ENCODE measurements around the gene FGFR3.
"Not testable (repeated sequence)": the region's sequence is repeated elsewhere in the genome, so short reads cannot be mapped to it uniquely, and the experiment has no call there.

- not testable (repeated sequence) for TF ChIP-seq CTCF (IDR thresholded peaks at IDR 0.05); REST (IDR thresholded peaks at IDR 0.05; ENCODE audit: insufficient read depth in 1 of 2, low read depth in 2 of 2, low read length in 1 of 2); POLR2AphosphoS5 (IDR thresholded peaks at IDR 0.05; ENCODE audit: low read depth, low read length); SIN3A (IDR thresholded peaks at IDR 0.05; ENCODE audit: borderline replicate concordance, insufficient read depth, low read depth, low read length); TCF7L2 (IDR thresholded peaks at IDR 0.05; ENCODE audit: low read depth, low read length)
These were observed 51.5 kb downstream of the FGFR3 start for GRCh38 chr4:1844618-1845017.
